Spleen (tissue), 11 donors: ENCODE measurements around the gene GPR158. TPM values are rescaled to one million over a fixed set of nuclear protein-coding genes. Genes with fewer than 3 reads are reported as not detected.

ENCODE experiments used
- DNase-seq: peaks from one replicate; pipeline ENCODE4 v3.0.0-alpha.2; 2020
- H3K27ac ChIP-seq, 8 donors: fragments of 200-600 bp; sonication (generic) in 7 of 8; 1 replicate in 4 of 8; 2 replicates in 4 of 8; pipeline versions ENCODE4 v1.5.0 to v1.8.0; 2016 to 2021; ENCODE audit warnings: inconsistent platforms in 4 of 8, mild to moderate bottlenecking in 4 of 8, moderate library complexity in 1 of 8
- H3K27me3 ChIP-seq, 7 donors: fragments of 200-600 bp; sonication (generic) in 6 of 7; replicated peaks in 1 of 7; 1 replicate in 4 of 7; 2 replicates in 3 of 7; pipeline versions ENCODE4 v1.5.0 to v1.8.0; 2016 to 2021; ENCODE audit warnings: inconsistent platforms in 3 of 7, mild to moderate bottlenecking in 1 of 7
- H3K36me3 ChIP-seq, 6 donors: fragments of 200-600 bp; sonication (generic) in 5 of 6; 1 replicate in 4 of 6; 2 replicates in 2 of 6; pipeline versions ENCODE4 v1.5.0 to v1.8.0; 2016 to 2021; ENCODE audit warnings: inconsistent platforms in 2 of 6
- H3K4me1 ChIP-seq, 6 donors: fragments of 200-600 bp; sonication (generic) in 5 of 6; 1 replicate in 3 of 6; 2 replicates in 3 of 6; pipeline versions ENCODE4 v1.5.0 to v1.8.0; 2016 to 2021; ENCODE audit warnings: inconsistent platforms in 3 of 6
- H3K4me3 ChIP-seq, 8 donors: fragments of 200-600 bp; sonication (generic) in 7 of 8; 1 replicate in 4 of 8; 2 replicates in 4 of 8; pipeline versions ENCODE4 v1.5.0 to v1.8.0; 2016 to 2021; ENCODE audit warnings: inconsistent platforms in 4 of 8, mild to moderate bottlenecking in 4 of 8, moderate library complexity in 2 of 8
- H3K9me3 ChIP-seq, 8 donors: fragments of 200-600 bp; sonication (generic) in 7 of 8; 1 replicate in 4 of 8; 2 replicates in 4 of 8; pipeline versions ENCODE4 v1.5.0 to v1.8.0; 2016 to 2021; ENCODE audit warnings: inconsistent platforms in 4 of 8
- POLR2A ChIP-seq, 3 donors: fragments of 450-650 bp; IDR thresholded peaks; one replicate each; pipeline ENCODE4 v1.5.1; 2017; ENCODE audit warnings: antibody characterized with exemption in 3 of 3, mild to moderate bottlenecking in 1 of 3
- POLR2AphosphoS5 ChIP-seq, 3 donors: sonication (generic); formaldehyde crosslinking; IDR thresholded peaks; one replicate each; pipeline ENCODE4 v1.5.1; 2017; ENCODE audit warnings: antibody characterized with exemption in 3 of 3
- WGBS, 5 donors: extraction: QIAGEN DNeasy Blood & Tissue Kit in 3 of 5; methylation state at CpG; one replicate each; pipeline versions ENCODE4 v1.1.5 to v1.1.7; 2013 to 2018; 5-methylcytosine and 5-hydroxymethylcytosine counted together
- intact Hi-C: fragments of 100-400 bp; cut with DNase I; formaldehyde crosslinking; loops from one replicate; pipeline ENCODE4 v1.15.0; 2023; ENCODE audit warnings: low total_unique reads
- polyA plus RNA-seq, 3 donors: library from polyadenylated mRNA; stranded (reverse); fragments of 200-250 nt; gene quantifications; one replicate each; pipeline ENCODE4 v1.2.1, GENCODE V29; 2013
- total RNA-seq, 7 donors: library from RNA; depleted of rRNA in 3 of 7; stranded (reverse); fragments of >200 nt in 3 of 7; fragmentation: NEBNext Ultra II Directional in 4 of 7; extraction: Animal tissue kit (Norgen Biotek cat#: 25700) in 4 of 7; gene quantifications; one replicate each; pipeline versions ENCODE4 v1.1.0 to v1.2.1, GENCODE V29; 2016 to 2021
- TF ChIP-seq, protein P1 (sequence below), 11 experiments: fragments of 200-600 bp in 7 of 11; fragments of 450-650 bp in 4 of 11; sonication (generic) in 4 of 11; IDR thresholded peaks in 8 of 11; conservative IDR thresholded peaks in 3 of 11; 1 replicate in 7 of 11; 2 replicates in 4 of 11; pipeline versions ENCODE4 v1.4.0 to v1.8.0; 2016 to 2021; ENCODE audit warnings: antibody characterized with exemption in 11 of 11, inconsistent platforms in 4 of 11, mild to moderate bottlenecking in 1 of 11
- donor health status: healthy with polysubstance abuse.
- donor health status: DM: no; HTN: no; CAD: no; lungs with moderate emphysema.
- donor health status: DM: no; HTN: no; CAD: no.
- donor health status: Bipolar disorder and iron deficiency.
- donor health status: healthy.
- donor health status: DM: no; HTN: no; CAD: no.
- donor health status: DM: yes; HTN: yes; CAD: no.

The GPR158 gene
- total and polyA plus RNA-seq, 10 donors, result 0.03 to 0.79 (median 0.16) TPM

DNA sequence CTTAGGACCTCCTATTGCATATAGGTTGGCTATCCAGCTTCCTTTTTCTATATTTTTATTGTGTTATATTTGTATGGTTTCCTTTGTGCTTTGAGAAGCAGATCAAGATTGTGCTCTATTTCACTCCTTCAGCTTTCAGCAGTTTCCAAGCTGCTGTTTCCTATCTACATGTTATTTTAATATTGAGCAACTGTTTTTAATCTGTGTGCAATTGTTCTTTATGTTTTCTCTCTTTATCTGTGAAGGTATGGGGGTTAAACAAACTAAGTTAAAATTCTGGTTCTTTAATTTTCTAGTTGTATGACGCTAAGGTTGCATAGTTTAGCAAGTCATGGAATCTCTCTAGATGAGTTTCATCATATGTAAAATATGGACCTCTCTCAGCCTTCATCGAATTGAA lies 251.0 kb downstream of the GPR158 start:
- Histone ChIP-seq H3K4me3 (no peak overlapping the region), H3K27ac (no peak overlapping the region), H3K9me3 (peaks cover 0 to 23% (median 4%) of the 10 kb centered on the region in 8 donors), H3K27me3 (no peaks in the 10 kb centered on the region), H3K36me3 (no peaks in the 10 kb centered on the region), H3K4me1 (no peaks in the 10 kb centered on the region)
- DNase-seq, result no peak
- intact Hi-C loops, result no loop called here
- TF ChIP-seq, protein P1, sequence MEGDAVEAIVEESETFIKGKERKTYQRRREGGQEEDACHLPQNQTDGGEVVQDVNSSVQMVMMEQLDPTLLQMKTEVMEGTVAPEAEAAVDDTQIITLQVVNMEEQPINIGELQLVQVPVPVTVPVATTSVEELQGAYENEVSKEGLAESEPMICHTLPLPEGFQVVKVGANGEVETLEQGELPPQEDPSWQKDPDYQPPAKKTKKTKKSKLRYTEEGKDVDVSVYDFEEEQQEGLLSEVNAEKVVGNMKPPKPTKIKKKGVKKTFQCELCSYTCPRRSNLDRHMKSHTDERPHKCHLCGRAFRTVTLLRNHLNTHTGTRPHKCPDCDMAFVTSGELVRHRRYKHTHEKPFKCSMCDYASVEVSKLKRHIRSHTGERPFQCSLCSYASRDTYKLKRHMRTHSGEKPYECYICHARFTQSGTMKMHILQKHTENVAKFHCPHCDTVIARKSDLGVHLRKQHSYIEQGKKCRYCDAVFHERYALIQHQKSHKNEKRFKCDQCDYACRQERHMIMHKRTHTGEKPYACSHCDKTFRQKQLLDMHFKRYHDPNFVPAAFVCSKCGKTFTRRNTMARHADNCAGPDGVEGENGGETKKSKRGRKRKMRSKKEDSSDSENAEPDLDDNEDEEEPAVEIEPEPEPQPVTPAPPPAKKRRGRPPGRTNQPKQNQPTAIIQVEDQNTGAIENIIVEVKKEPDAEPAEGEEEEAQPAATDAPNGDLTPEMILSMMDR (IDR thresholded peaks at IDR 0.05 in 8 of 11, conservative IDR thresholded peaks at IDR 0.05 in 3 of 11), result no peak
- TF ChIP-seq POLR2A (IDR thresholded peaks at IDR 0.05), result no peak
- no peak for TF ChIP-seq POLR2AphosphoS5 (IDR thresholded peaks at IDR 0.05)
- WGBS, 5 donors, result 66 to 79% (median 75%) methylated on average over 2 of the region's 2 CpGs

DNA sequence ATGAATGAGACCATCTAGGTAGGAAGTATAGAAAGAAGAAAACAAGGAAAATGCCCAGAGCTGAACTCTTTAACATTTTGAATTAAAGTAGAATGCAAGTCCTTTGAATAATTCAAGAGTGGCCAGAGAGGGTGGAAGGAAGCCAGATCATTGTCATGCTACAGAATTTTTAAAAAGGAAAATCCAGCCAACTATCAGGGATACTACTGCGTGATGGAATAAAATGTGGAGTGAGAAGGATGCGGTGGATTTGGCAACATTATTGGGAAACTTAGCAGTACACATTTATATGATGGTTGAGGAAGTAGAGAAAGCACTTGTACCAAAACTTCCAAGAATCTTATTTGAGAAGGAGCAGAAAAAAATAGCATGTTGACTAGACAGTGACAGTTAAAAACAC lies 261.6 kb downstream of the GPR158 start:
- Histone ChIP-seq H3K36me3 (no peaks in the 10 kb centered on the region), H3K4me3 (no peak overlapping the region), H3K4me1 (no peaks in the 10 kb centered on the region), H3K27me3 (no peaks in the 10 kb centered on the region), H3K27ac (no peak overlapping the region), H3K9me3 (no peaks in the 10 kb centered on the region)
- no peak for TF ChIP-seq POLR2AphosphoS5 (IDR thresholded peaks at IDR 0.05)
- TF ChIP-seq, protein P1 (IDR thresholded peaks at IDR 0.05 in 8 of 11, conservative IDR thresholded peaks at IDR 0.05 in 3 of 11), result no peak
- TF ChIP-seq POLR2A (IDR thresholded peaks at IDR 0.05), result no peak
- intact Hi-C loops, result no loop called here
- DNase-seq, result no peak
- whole genome bisulfite sequencing, 5 donors, result 80 to 92% (median 85%) methylated on average over 2 of the region's 2 CpGs

DNA sequence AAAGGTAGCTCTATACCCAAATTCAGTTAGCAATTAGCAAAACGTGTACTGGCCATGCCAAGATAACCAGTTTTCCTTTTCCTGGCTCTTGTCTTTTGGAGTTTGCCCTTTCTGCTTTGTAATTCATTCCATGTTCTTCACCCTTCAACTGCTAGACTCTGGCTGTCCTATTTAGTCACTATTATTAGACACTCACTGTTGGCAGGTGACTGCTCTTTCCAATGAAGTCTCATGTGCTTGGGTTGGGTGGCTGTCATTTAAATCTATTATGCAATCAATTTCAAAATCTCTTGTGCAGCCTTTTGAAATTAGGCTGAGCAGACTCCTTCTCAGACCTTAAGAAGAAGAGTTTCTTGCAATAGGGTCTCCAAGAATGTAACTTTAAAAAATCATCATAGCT lies 266.5 kb downstream of the GPR158 start:
- Histone ChIP-seq H3K4me3 (no peak overlapping the region), H3K36me3 (no peaks in the 10 kb centered on the region), H3K27ac (no peak overlapping the region), H3K4me1 (no peaks in the 10 kb centered on the region), H3K27me3 (no peaks in the 10 kb centered on the region), H3K9me3 (no peaks in the 10 kb centered on the region)
- WGBS, 5 donors, result 38 to 53% (median 42%) methylated on average over 1 of the region's 1 CpG
- no peak for DNase-seq
- intact Hi-C loops, result no loop called here
- TF ChIP-seq POLR2AphosphoS5 (IDR thresholded peaks at IDR 0.05) (no peak), POLR2A (IDR thresholded peaks at IDR 0.05) (no peak)
- TF ChIP-seq, protein P1 (IDR thresholded peaks at IDR 0.05 in 8 of 11, conservative IDR thresholded peaks at IDR 0.05 in 3 of 11), result no peak

DNA sequence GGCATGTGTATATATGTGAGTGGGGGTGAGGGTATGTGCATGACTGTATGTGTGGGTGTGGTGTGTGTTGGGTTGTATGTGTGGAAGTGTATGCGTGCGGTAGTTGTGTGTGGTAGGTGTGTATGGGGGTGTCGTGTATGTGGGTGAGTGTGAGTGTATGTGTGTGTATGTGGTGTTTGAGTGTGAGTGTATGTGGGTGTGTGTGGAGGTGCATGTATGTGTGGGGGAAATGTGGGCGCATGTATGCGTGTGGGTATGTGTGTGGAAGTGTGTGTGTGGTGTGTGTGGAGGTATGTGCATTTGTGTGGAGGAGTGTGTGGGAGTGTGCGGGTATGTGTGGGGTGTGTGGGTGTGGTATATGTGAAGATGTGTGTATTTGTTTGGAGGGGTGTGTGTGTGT lies 269.5 kb downstream of the GPR158 start:
- H3K27ac ChIP-seq, result no peak overlapping the region

More for the DNA sequence above, 269.5 kb downstream of the GPR158 start:
- WGBS, 5 donors, result 79 to 89% (median 83%) methylated on average over 6 of the region's 6 CpGs
- H3K4me3 ChIP-seq, result no peak overlapping the region
- H3K9me3 ChIP-seq, result no peaks in the 10 kb centered on the region
- no peaks in the 10 kb centered on the region for H3K27me3 ChIP-seq
- H3K36me3 ChIP-seq, result no peaks in the 10 kb centered on the region
- DNase-seq, result no peak
- TF ChIP-seq, protein P1 (IDR thresholded peaks at IDR 0.05 in 8 of 11, conservative IDR thresholded peaks at IDR 0.05 in 3 of 11), result no peak
- TF ChIP-seq POLR2AphosphoS5 (IDR thresholded peaks at IDR 0.05), result no peak
- no peak for TF ChIP-seq POLR2A (IDR thresholded peaks at IDR 0.05)
- H3K4me1 ChIP-seq, result no peaks in the 10 kb centered on the region
- intact Hi-C loops, result no loop called here
